HS-27A (cell line): ENCODE measurements around the gene EN2.

Experiments used
- DNase-seq: peaks from one replicate; pipeline ENCODE4 v3.0.0-alpha.2; 2012; ENCODE audit warnings: low read depth, missing footprints

EN2 gene

DNA sequence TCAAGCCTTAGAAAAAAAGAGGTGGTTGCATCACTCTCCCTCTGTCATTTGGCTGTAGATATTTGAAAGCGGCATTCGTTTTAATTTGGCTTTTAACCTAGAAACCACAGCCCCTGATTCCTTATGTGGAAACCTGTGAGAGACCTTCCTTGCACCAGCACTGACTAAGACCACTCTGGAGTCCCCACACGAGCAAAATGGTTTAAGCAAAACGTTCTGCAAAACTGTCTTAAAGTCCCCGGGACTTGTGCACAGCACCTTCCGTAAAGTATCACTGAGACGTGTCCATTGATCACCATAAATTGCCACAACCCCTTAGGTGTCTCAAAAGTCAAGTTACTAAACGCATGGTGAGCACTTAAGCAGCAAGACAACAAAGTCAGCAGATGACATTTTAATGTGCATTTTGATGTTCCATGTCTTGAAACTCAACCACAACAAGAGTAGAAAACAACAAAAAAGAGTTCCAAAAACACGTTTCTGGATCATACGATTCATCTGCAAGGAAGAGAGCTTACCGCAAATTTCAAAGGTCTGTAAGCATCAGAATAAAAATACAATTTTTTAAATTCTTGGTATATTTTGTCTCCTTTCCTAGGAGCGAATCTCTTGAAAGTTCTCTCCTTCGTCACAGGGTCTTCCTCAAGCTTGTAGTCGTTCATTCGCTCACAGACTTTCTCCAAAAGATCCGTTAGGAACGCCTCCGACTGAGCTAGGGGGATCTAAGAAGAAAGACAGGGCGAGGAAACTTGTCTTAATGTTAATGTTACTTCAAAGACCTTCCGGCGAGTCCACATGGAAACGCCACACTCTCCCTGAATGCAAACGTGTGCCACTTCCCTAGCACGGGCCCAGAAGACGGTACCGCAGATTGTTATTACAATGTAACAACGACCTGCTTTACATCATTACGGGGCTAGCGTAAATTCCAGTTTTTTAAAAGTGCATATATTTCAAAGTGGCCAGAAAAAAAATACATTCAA, 50.7 kb downstream of the EN2 start:
- no peak for DNase-seq

DNA sequence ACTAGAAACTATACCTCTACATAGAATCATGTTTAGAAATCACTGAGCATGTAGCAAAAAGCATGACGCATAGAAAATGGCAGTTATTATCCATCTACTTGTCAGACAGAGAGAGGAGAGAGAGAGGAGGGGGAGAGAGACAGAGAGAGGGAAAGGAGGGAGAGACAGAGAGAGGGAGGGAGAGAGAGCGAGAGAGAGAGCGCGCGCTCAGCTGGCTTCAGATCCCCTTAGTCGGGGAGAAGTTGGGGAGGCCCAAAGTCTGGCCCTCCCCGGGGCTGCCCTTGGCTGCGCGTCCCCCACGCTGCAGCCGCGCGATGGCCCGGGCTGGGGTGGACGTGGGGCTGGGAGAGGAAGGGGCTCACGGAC, 51.4 kb downstream of the EN2 start:
- DNase-seq, result no peak

DNA sequence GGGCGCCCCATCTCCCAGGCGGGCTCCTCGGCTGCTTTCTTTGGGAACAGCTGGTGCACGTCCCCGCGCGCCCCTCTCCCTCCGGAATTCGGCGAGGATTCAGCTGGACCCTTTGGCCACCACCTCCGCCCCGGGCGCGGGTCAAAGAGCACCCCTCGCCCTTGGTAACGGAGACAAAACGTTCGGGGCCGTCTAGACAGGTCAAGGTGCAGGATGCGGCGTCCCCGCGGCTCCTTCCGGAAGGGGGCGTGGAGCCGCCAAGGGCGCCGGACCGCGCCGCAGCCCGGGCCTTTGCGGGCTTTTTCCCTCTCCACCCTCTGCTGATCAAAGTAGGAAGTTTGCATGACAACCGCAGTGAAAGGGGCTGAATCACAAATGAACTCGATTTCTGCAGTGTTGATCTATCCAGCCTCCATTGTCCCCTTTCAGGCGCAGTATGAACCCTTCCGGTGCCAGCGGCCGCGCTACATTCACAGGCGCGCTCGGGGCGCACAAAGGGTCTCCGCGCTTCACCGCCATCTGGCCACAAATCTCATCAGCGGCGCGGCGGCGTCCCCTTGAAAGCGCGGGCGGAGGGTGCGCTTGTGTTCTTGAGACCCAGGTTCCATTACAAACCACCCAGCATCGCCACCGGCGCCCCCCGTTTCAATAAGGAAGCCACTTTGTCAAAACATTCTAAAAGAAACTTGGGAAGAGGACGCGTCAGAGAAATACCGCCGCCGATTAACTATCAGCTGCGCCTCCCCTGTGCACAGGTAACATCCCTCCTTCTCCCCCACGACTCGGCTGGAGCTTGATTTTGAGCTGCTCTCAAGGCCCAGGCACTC, 52.0 kb downstream of the EN2 start:
- no peak for DNase-seq

DNA sequence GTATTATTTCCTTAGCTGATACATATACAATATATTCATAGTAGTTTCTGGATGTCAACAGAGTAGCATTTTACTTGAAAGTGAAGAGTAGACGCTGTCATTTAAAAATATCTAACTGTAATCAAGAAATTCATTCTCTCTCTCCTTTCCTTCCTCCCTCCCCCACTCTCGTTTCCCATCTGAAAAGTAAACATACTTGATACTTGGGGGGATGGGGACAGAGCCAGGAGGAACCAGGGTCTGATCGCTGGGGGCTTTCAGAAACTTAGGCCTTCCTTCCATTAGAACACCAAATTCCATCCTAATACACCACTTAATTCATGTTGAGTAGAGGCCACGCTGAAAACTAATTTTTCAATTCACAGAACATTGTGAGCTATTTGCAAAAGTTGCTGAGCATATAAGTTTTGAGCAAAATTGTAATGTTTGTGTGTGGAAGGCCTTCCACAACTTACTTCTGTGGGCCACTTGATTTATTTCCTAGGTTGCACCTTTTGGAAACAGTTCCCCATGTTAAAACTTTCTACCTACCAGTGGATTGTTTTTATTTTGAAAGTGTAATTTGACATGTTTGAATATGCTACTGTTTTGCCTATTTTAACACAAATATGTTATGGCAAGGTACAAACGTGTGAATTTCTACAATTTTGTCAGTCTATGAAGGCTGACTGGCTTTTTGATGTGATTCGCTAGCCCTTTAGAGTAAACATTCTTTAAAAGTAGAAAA, 53.2 kb downstream of the EN2 start:
- DNase-seq, result no peak

DNA sequence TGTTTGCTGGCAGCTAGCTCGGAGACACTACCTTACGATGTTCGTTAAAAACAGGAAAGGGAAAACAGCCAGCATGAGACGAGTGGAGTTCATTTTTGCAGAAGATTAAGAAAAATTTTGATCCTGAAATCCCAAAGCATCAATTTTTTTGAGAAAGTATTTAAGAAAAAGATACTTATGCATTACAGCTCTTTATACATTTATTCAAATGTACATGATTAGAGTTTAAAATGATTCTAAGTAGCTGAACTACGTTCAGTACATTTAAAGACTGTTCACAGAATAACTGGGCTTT, 53.7 kb downstream of the EN2 start:
- no peak for DNase-seq

DNA sequence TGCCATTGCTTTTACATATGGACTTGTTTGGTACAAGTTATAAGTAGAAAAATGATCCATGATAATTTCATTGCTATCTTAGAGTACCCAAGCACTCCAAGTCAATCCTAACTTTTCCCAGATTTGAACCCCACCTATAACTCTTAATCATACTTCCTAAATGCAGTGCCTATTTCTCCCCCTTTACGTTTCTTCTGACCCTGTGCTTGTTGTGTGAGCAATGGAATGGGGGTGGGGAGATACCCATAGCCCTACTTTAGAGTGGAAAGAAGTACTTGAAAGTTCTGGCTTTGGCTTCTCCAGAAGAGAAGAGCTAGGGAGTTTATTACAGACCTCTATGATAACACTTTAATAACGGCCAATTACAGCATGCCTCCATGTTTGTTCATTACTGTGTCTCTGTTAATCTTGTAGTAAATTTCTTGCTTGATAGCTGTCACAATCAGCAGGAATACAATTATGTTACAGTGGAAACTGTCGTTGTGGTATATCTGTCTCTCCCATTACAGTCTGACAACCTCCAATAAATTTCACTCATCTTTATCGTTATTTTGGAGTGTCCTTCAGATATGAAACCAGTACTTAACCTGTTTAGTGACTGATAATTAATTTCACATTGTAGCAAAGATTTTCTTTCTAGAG, 54.4 kb downstream of the EN2 start:
- DNase-seq, result no peak

DNA sequence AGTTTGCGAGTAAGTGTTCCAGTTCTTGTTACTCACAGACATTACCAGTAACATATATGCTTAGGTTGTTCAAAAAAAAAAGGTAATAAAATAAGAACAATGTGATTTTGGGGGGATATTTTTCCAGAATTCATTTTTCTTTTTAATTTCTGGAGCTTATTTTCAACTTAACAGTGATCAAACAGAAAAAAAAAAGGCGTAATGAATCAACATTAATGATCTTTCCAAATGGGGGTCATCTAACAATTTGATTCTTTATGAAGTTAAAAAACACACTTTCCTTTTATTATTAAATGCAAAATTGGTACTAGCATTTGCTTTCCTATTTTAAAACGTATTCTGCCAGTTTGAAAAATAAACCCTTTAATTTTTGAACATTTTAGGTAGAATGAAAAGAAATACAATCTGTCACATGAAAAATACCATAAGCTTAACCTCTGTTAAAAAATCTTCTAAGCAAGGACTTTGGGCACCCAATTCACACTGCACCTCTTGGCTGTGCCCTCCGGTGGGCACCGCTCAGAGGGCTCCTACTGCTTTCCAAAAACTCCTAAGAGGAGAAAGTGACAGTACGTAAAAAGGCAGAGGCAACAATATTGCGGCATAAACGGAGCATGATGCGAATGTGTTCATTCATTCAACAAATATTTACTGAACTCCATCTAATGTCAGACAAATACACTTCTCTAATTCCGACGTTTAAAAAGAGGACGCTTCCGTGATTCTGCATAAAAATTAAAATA, 55.8 kb downstream of the EN2 start:
- DNase-seq, result no peak

DNA sequence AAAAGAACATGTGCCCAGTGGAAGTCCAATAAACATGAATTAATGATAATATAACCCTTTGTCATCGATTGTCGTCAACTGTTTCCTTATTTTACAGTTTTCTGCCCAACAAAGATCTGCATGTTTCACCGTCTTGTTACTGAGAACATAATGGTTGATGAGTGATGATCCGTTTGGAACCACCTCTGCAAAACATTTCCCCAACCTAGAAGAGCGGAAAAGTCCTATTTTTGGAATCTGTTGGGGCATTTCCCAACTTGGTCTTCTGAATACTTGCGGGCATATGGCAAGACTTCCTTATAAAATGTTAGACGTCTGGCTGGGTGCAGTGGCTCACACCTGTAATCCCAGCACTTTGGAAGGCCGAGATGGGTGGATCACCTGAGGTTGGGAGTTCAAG, 56.4 kb downstream of the EN2 start:
- no peak for DNase-seq
